ENCODE data around the gene CDH20.

CDH20 gene

DNA sequence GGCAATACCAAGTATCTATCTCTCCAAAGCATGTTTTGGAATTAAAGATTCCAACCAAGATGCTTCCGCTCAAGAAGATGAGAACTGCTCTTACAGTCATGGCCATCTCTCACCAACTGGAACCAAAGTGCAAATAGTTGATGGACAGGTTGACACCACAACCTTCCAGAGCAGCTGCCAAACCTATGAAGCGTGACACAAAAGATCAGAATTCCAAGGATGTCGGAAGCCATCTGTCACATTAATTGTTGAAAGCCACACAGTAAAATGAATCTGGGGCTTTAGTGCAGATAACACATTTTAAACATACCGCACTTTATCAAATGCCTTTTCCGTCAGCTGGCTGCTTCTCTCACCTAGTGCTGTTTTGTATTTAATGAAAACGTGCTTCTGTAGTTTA lies 195.7 kb downstream of the CDH20 start:
- H3K27ac ChIP-seq (ENCODE audit: low read length), result no peak overlapping the region

DNA sequence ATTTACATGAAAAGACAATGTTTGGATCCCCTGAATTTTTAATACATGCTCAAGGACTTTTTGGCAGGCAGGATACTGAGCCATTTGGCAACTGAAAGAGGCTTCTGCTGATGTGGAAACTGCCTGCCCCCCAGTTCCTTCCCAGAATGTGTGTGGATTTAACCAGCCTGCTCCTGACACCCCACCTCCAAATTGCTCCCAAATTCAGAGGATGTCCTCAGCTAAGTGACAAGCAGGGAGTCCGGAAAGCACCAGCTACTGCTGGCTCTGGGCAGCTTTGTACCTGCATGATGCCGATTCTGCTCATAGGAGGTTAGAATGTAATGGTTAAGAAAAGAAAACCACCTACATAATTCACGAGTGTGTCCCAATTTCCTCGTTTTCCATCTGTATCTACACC lies 197.5 kb downstream of the CDH20 start:
- Histone ChIP-seq H3K27me3 (ENCODE audit: control insufficient read depth in 1 of 2, insufficient read depth in 2 of 2, low read length in 2 of 2) (no peaks in the 10 kb centered on the region), H3K4me1 (ENCODE audit: control insufficient read depth, insufficient read depth, low read length) (no peaks in the 10 kb centered on the region), H3K4me3 (ENCODE audit: low read length in 2 of 2) (no peak overlapping the region), H3K36me3 (ENCODE audit: control insufficient read depth in 2 of 2, insufficient read depth in 2 of 2, low read length in 2 of 2) (no peaks in the 10 kb centered on the region), H3K9me3 (ENCODE audit: control insufficient read depth in 2 of 2, low read length in 2 of 2) (no peaks in the 10 kb centered on the region), H3K27ac (ENCODE audit: low read length) (no peak overlapping the region), H3K9ac (ENCODE audit: low read length in 2 of 2) (no peak overlapping the region)

More for the DNA sequence above, 195.7 kb downstream of the CDH20 start:
- Histone ChIP-seq H3K36me3 (ENCODE audit: control insufficient read depth in 2 of 2, insufficient read depth in 2 of 2, low read length in 2 of 2) (no peaks in the 10 kb centered on the region), H3K27me3 (ENCODE audit: control insufficient read depth in 1 of 2, insufficient read depth in 2 of 2, low read length in 2 of 2) (no peaks in the 10 kb centered on the region), H3K4me1 (ENCODE audit: control insufficient read depth, insufficient read depth, low read length) (no peaks in the 10 kb centered on the region), H3K4me3 (ENCODE audit: low read length in 2 of 2) (no peak overlapping the region), H3K9me3 (ENCODE audit: control insufficient read depth in 2 of 2, low read length in 2 of 2) (no peaks in the 10 kb centered on the region), H3K9ac (ENCODE audit: low read length in 2 of 2) (no peak overlapping the region)

DNA sequence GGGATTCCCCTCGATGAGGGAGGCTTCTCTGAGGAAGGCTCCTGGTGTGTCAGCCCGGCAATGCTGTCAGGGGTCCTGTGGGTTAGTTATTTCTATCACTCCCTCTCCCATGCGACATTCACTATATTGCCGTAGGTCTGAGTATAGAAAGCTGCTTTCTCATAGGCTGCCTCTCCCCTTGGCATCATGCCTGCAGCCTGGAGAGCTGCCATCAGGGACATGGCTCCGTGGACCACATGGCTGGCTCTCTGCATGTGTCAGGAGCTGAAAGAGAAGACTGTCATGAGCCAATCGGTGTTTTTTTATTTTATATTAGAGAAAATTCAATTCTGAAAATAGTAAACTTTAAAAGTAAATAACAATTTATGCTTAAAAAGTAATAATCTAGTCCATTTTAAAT lies 198.0 kb downstream of the CDH20 start:
- H3K4me1 ChIP-seq (ENCODE audit: control insufficient read depth, insufficient read depth, low read length), result no peaks in the 10 kb centered on the region
- no peak overlapping the region for H3K4me3 ChIP-seq (ENCODE audit: low read length in 2 of 2)
- no peaks in the 10 kb centered on the region for H3K9me3 ChIP-seq (ENCODE audit: control insufficient read depth in 2 of 2, low read length in 2 of 2)

DNA sequence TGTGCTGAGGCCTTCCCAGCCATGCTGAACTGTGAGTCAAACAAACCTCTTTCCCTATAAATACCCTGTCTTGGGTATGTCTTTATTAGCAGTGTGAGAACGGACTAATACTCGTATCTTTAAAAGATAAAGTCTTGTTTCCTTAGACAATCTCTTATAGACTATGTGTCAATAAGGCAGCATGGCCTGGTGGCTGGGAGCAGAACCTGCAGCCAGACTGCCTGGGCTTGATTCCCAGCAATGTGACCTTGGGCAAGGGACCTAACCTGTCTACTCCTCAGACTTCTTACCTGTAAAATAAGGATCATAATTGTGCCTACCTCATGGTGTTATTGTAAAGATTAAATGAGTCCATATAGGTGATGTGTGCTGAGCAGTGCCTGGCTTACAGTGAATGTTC lies 198.7 kb downstream of the CDH20 start:
- Histone ChIP-seq H3K4me3 (ENCODE audit: low read length in 2 of 2) (no peak overlapping the region), H3K9me3 (ENCODE audit: control insufficient read depth in 2 of 2, low read length in 2 of 2) (no peaks in the 10 kb centered on the region)

More for the DNA sequence above, 198.0 kb downstream of the CDH20 start:
- Histone ChIP-seq H3K9ac (ENCODE audit: low read length in 2 of 2) (no peak overlapping the region), H3K27ac (ENCODE audit: low read length) (no peak overlapping the region), H3K27me3 (ENCODE audit: control insufficient read depth in 1 of 2, insufficient read depth in 2 of 2, low read length in 2 of 2) (no peaks in the 10 kb centered on the region), H3K36me3 (ENCODE audit: control insufficient read depth in 2 of 2, insufficient read depth in 2 of 2, low read length in 2 of 2) (no peaks in the 10 kb centered on the region)

DNA sequence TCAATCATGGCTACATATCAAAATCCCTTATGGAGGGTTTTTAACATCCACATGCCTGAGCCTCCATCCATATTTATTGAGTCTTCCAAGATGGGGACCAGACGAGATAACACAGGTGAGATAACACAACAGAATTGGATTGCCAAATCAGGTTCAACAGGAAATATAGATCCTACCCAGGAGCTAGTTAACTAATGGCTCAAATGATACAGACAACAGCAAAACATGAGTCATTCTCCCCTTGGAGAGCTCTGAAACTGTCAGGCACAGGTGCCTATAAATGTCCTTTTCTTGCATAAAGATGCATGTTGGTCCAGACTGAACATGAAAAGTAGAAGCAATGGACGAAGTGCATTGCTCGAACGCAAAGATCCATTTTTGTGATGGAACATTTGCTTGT lies 202.2 kb downstream of the CDH20 start:
- H3K36me3 ChIP-seq (ENCODE audit: control insufficient read depth in 2 of 2, insufficient read depth in 2 of 2, low read length in 2 of 2), result no peaks in the 10 kb centered on the region
- H3K27me3 ChIP-seq (ENCODE audit: control insufficient read depth in 1 of 2, insufficient read depth in 2 of 2, low read length in 2 of 2), result no peaks in the 10 kb centered on the region
- no peak overlapping the region for H3K27ac ChIP-seq (ENCODE audit: low read length)
- no peak overlapping the region for H3K9ac ChIP-seq (ENCODE audit: low read length in 2 of 2)
- no peak overlapping the region for H3K4me3 ChIP-seq (ENCODE audit: low read length in 2 of 2)
- H3K9me3 ChIP-seq (ENCODE audit: control insufficient read depth in 2 of 2, low read length in 2 of 2), result no peaks in the 10 kb centered on the region
- H3K4me1 ChIP-seq (ENCODE audit: control insufficient read depth, insufficient read depth, low read length), result no peaks in the 10 kb centered on the region

More for the DNA sequence above, 198.7 kb downstream of the CDH20 start:
- H3K36me3 ChIP-seq (ENCODE audit: control insufficient read depth in 2 of 2, insufficient read depth in 2 of 2, low read length in 2 of 2), result no peaks in the 10 kb centered on the region
- H3K27me3 ChIP-seq (ENCODE audit: control insufficient read depth in 1 of 2, insufficient read depth in 2 of 2, low read length in 2 of 2), result no peaks in the 10 kb centered on the region
- H3K27ac ChIP-seq (ENCODE audit: low read length), result no peak overlapping the region
- no peak overlapping the region for H3K9ac ChIP-seq (ENCODE audit: low read length in 2 of 2)
- no peaks in the 10 kb centered on the region for H3K4me1 ChIP-seq (ENCODE audit: control insufficient read depth, insufficient read depth, low read length)

DNA sequence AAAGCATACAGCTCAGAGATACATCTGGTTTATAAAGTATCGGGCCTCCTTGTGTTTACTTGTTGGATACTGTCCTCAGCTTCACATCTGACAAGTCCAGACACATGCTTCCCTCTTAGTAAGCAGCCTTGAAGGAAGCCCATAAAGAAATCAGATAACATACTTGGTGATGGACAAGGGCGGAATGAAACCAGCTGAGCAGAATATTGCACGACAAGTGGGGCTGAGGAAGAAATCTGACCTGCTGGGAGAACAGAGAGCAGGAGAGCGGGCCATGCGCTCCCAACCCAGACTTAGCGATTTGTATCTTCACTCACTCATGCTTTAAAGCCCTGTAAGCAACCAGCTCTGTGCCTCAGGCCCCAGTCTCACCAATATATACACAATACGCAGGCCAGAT lies 208.4 kb downstream of the CDH20 start:
- Histone ChIP-seq H3K36me3 (ENCODE audit: control insufficient read depth in 2 of 2, insufficient read depth in 2 of 2, low read length in 2 of 2) (no peaks in the 10 kb centered on the region), H3K9me3 (ENCODE audit: control insufficient read depth in 2 of 2, low read length in 2 of 2) (no peaks in the 10 kb centered on the region), H3K9ac (ENCODE audit: low read length in 2 of 2) (no peak overlapping the region), H3K27me3 (ENCODE audit: control insufficient read depth in 1 of 2, insufficient read depth in 2 of 2, low read length in 2 of 2) (no peaks in the 10 kb centered on the region), H3K4me3 (ENCODE audit: low read length in 2 of 2) (no peak overlapping the region), H3K4me1 (ENCODE audit: control insufficient read depth, insufficient read depth, low read length) (no peaks in the 10 kb centered on the region), H3K27ac (ENCODE audit: low read length) (no peak overlapping the region)

DNA sequence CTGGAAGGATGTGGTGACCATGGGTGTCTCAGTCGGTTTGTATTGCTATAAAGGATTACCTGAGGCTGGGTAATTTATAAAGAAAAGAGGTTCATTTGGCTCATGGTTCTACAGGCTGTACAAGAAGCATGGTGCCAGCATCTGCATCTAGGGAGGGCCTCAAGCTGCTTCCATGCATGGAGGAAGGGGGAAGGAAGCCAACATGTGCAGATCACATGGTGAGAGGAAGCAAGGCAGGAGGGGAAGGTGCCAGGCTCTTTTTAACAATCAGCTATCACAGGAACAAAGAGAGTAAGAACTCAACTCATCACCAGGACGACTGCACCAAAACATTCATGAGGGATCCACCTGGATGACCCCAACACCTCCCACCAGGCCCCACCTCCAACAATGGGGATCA lies 209.4 kb downstream of the CDH20 start:
- Histone ChIP-seq H3K4me1 (ENCODE audit: control insufficient read depth, insufficient read depth, low read length) (no peaks in the 10 kb centered on the region), H3K27ac (ENCODE audit: low read length) (no peak overlapping the region), H3K4me3 (ENCODE audit: low read length in 2 of 2) (no peak overlapping the region), H3K27me3 (ENCODE audit: control insufficient read depth in 1 of 2, insufficient read depth in 2 of 2, low read length in 2 of 2) (no peaks in the 10 kb centered on the region), H3K9ac (ENCODE audit: low read length in 2 of 2) (no peak overlapping the region), H3K36me3 (ENCODE audit: control insufficient read depth in 2 of 2, insufficient read depth in 2 of 2, low read length in 2 of 2) (no peaks in the 10 kb centered on the region), H3K9me3 (ENCODE audit: control insufficient read depth in 2 of 2, low read length in 2 of 2) (no peaks in the 10 kb centered on the region)

DNA sequence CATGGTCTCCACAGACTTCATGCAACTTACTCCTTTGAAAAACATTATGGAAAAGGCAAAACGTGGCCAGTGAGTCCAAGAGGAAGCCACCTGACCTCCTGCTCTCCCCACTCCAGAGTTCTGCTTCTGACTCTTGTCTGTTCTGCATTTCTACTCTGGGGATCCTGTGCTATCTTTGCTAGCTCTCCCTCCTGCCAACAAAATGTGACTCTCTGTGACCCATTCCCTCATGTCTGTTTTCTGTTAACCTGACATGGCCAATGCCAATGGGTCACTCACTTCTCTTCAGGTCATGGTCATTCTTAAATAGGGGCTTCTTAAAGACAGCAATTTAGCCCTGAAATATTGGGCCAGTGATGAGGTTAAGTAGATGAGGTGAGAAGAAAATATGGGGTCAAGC lies 210.3 kb downstream of the CDH20 start:
- Histone ChIP-seq H3K36me3 (ENCODE audit: control insufficient read depth in 2 of 2, insufficient read depth in 2 of 2, low read length in 2 of 2) (no peaks in the 10 kb centered on the region), H3K27me3 (ENCODE audit: control insufficient read depth in 1 of 2, insufficient read depth in 2 of 2, low read length in 2 of 2) (no peaks in the 10 kb centered on the region), H3K9me3 (ENCODE audit: control insufficient read depth in 2 of 2, low read length in 2 of 2) (no peaks in the 10 kb centered on the region), H3K4me1 (ENCODE audit: control insufficient read depth, insufficient read depth, low read length) (no peaks in the 10 kb centered on the region), H3K4me3 (ENCODE audit: low read length in 2 of 2) (no peak overlapping the region), H3K27ac (ENCODE audit: low read length) (no peak overlapping the region), H3K9ac (ENCODE audit: low read length in 2 of 2) (no peak overlapping the region)

DNA sequence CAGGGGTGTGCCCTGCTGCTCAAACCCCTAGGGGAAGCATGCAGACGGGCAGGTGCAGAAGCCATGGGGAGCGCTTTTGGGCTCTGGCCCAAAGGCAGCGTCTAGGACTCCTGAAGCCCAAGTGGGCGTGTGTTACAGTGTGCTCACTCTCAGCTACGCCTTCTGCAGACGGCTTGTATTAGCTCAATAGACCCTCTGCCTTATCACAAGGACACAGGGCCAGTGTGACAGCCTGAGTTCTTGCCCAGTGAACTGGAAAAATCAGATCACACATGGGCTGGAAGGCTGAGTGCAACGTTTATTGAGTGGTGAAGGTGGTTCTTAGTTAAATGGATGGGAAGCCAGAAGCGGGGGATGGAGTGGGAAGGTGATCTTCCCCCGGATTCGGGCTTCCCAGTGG lies 210.9 kb downstream of the CDH20 start:
- no peaks in the 10 kb centered on the region for H3K36me3 ChIP-seq (ENCODE audit: control insufficient read depth in 2 of 2, insufficient read depth in 2 of 2, low read length in 2 of 2)
- H3K9ac ChIP-seq (ENCODE audit: low read length in 2 of 2), result no peak overlapping the region
- no peak overlapping the region for H3K27ac ChIP-seq (ENCODE audit: low read length)
- no peaks in the 10 kb centered on the region for H3K9me3 ChIP-seq (ENCODE audit: control insufficient read depth in 2 of 2, low read length in 2 of 2)
- no peaks in the 10 kb centered on the region for H3K27me3 ChIP-seq (ENCODE audit: control insufficient read depth in 1 of 2, insufficient read depth in 2 of 2, low read length in 2 of 2)
- no peaks in the 10 kb centered on the region for H3K4me1 ChIP-seq (ENCODE audit: control insufficient read depth, insufficient read depth, low read length)
- H3K4me3 ChIP-seq (ENCODE audit: low read length in 2 of 2), result no peak overlapping the region

DNA sequence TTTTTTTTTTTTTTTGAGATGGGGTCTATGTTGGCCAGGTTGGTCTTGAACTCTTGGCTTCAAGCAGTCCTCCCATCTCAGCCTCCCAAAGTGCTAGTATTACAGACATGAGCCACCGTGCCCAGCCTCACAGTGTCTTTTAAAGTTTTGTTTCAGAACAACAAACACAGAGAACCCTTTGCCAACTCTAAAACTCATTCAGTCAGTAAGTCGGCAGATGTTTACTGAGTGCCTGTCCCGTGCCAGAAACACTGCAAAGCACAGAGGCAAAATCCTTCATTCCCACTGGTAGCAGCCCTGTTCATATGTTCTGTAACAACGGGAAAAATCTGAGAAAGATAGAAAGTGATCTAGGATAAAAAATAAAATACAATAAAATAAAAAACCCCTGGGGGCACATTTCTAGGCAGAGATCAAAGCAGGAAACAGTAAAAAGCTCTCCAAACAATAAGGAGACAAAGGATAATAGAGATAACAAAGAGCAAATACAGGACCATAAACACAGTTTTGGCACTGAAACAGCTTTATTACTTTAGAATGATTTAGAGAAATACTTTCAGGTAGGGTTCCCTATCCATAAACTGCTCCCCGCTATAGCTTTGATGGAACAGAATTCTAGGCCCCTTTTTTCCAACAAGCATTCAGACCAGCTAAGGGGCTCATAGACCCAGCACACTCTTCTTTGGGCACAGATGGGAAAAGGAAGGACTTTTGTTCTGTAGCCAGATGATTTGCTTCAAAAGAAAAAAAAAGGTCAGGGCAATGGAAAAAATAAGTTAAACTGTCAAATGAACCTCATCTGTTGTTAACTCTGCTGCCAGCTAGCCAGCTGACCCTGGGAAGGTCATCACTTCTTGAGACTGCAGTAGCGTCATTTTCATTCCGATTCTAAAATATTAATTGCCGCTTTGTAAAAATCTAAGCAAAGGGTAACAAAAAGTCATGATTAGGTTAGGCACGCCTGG lies 212.3 kb downstream of the CDH20 start:
- Histone ChIP-seq H3K27me3 (ENCODE audit: control insufficient read depth in 1 of 2, insufficient read depth in 2 of 2, low read length in 2 of 2) (no peaks in the 10 kb centered on the region), H3K4me3 (ENCODE audit: low read length in 2 of 2) (no peak overlapping the region), H3K4me1 (ENCODE audit: control insufficient read depth, insufficient read depth, low read length) (no peaks in the 10 kb centered on the region), H3K36me3 (ENCODE audit: control insufficient read depth in 2 of 2, insufficient read depth in 2 of 2, low read length in 2 of 2) (no peaks in the 10 kb centered on the region), H3K27ac (ENCODE audit: low read length) (no peak overlapping the region), H3K9ac (ENCODE audit: low read length in 2 of 2) (no peak overlapping the region), H3K9me3 (ENCODE audit: control insufficient read depth in 2 of 2, low read length in 2 of 2) (no peaks in the 10 kb centered on the region)

DNA sequence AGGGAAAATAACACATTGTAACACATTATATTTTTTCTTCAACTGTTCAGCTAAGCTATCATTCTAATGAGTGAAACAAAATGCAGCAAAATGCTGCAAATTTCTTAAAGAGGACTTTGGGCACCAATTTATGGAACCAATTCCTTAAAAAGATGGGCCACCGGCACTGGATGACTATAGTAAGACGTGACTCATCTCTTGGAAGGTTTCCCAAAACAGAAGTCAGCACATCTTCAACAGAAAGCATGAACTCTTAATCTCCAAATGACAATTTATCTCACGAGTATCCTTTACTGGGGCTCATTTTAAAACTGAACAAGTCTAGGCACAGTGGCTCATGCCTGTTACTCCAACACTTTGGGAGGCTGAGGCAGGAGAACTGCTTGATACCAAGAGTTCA lies 213.4 kb downstream of the CDH20 start:
- no peaks in the 10 kb centered on the region for H3K9me3 ChIP-seq (ENCODE audit: control insufficient read depth in 2 of 2, low read length in 2 of 2)
- no peak overlapping the region for H3K9ac ChIP-seq (ENCODE audit: low read length in 2 of 2)
- H3K36me3 ChIP-seq (ENCODE audit: control insufficient read depth in 2 of 2, insufficient read depth in 2 of 2, low read length in 2 of 2), result no peaks in the 10 kb centered on the region
- H3K27me3 ChIP-seq (ENCODE audit: control insufficient read depth in 1 of 2, insufficient read depth in 2 of 2, low read length in 2 of 2), result no peaks in the 10 kb centered on the region
- H3K27ac ChIP-seq (ENCODE audit: low read length), result no peak overlapping the region
- H3K4me1 ChIP-seq (ENCODE audit: control insufficient read depth, insufficient read depth, low read length), result no peaks in the 10 kb centered on the region
- H3K4me3 ChIP-seq (ENCODE audit: low read length in 2 of 2), result no peak overlapping the region

Measured in stomach smooth muscle (tissue), 2 donors.